CD4-positive, alpha-beta T cell treated with Interleukin-15 for 4 hours (primary cell): ENCODE data around the gene XRCC4.

ENCODE experiments used
- DNase-seq: peaks from one replicate; pipeline ENCODE4 v3.0.0-alpha.2; 2020; ENCODE audit warnings: low spot score

Gene XRCC4

GRCh38 chr5:83388608-83389007 is 311.3 kb downstream of the XRCC4 start:
- no peak for DNase-seq

- no peak for DNase-seq
These were observed 315.6 kb downstream of the XRCC4 start for GRCh38 chr5:83392766-83393503.

- DNase-seq = no peak
These were observed 316.1 kb downstream of the XRCC4 start for GRCh38 chr5:83393504-83393866.

GRCh38 chr5:83394190-83394589 is 316.8 kb downstream of the XRCC4 start:
- DNase-seq = no peak

- no peak for DNase-seq
These were observed 319.3 kb downstream of the XRCC4 start for GRCh38 chr5:83396662-83397061.

DNA sequence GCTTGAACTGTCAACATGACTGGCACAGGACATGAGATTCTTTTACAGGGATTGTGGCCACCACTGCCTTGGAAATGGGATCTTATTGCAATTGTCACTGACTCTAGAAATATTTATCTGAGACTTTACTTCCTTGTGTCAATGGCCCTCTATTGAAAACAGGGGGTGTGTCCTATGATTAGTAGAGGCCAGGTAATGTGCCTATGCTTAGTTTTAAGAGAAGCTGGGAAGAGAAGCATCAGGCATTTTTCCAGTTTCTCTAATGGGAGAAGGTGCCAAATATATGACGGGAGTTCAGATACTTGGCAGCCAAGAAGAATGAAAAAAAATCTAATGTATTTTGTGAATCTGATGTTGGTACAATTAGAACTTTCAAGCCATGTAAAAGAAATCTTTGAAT is 320.3 kb downstream of the XRCC4 start:
- no peak for DNase-seq

GRCh38 chr5:83400241-83400640 is 322.9 kb downstream of the XRCC4 start:
- no peak for DNase-seq

DNA sequence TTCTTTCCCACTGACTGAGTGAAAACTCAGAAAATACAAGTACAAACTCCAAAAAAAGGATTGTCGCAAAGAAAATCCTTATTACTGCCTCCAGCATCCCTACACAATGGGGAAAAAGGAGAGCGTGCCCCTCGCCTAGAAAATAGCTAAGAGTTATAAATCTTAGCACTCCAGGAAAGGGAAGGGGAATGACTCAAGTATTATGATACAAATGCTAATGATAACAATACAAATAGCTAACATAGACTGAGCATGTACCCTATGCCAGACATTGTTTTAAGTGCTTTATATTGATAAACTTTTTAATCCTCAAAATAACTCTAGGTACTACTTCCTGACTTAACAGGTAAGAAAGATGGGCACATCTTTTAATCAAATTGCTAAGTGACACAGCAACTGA is 323.4 kb downstream of the XRCC4 start:
- no peak for DNase-seq

- no peak for DNase-seq
These were observed 323.9 kb downstream of the XRCC4 start for GRCh38 chr5:83401122-83401731.

- DNase-seq = no peak
These were observed 324.4 kb downstream of the XRCC4 start for GRCh38 chr5:83401775-83402174.
